Putamen (tissue), 1 donor: ENCODE data around the gene TMEM165.

ENCODE experiments used
- DNase-seq: peaks from one replicate; pipeline ENCODE4 v3.0.0-alpha.2; 2016; ENCODE audit warnings: low spot score

The TMEM165 gene

DNA sequence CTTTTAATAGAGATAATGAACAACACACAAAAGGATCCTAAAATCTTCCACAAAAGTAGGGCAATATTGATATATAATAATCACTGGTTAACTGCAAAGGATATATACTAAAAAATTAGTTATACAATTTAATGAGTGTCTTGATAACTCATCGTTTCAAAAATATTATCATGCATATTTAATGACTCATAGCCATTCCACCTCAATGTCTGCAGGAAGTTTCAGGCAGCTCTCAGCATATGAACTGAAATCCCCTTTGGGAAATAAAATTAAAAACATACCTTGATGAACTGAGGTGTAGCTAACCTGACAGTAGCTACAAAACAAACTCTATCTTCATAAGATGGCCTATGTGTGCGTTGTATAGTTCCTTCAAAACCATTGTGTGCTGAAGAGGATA, 62.9 kb downstream of the TMEM165 start:
- DNase-seq, result no peak

DNA sequence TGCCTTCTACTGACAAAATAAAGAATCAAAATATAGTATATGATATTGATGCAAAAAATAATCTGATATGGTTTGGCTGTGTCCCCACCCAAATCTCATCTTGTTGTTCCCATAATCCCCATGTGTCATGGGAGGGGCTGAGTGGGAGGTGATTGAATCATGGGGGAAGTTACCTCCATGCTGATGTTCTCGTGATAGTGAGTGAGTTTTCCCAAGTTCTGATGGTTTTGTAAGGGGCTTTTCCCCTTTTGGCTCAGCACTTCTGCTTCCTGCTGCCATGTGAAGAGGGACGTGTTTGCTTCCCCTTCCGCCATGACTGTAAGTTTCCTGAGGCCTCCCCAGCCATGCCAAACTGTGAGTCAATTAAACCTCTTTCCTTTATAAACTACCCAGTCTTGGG, 70.2 kb downstream of the TMEM165 start:
- no peak for DNase-seq

DNA sequence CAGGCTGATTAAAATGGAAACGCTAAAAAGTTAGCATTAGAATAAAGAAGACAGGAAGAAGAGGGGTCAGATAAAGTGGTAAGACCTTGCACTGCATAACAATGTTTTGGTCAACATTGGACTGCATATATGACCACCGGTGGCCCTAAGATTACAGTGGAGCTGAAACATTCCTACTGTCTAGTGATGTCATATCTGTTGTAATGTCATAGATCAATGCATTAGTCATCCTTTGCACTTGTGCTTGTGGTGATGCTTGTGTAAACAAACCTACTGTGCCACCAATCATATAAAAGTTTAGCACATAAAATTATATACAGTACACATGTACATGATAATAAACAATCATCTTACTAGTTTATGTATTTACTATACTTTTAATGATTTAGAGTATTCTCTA, 73.0 kb downstream of the TMEM165 start:
- no peak for DNase-seq

DNA sequence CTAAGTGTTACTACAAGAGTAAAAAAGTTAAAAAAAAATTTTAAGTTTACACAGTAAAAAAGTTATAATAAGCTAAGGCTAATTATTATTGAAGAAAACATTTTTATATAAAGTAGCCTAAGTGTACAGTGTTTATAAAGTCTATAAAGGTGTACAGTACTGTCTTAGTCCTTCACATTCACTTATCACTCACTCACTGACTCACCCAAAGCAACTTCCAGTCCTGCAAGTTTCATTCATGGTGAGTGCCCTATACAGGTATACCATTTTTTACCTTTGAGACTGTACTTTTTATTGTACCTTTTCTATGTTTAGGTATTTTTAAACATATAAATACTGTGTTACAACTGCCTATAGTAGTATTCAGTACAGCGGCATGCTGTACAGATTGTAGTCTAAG, 74.2 kb downstream of the TMEM165 start:
- DNase-seq, result no peak
